ENCODE data around the gene TSPAN4. TPM values are rescaled to one million over a fixed set of nuclear protein-coding genes. Genes with fewer than 3 reads are reported as not detected.

TSPAN4 gene
- total and polyA plus RNA-seq, 9 of the 15 experiments (the other 6 are each of a cell fraction or from before 2014, with no cell fraction given): 0.07 to 31.0 (median 15.7) TPM

DNA sequence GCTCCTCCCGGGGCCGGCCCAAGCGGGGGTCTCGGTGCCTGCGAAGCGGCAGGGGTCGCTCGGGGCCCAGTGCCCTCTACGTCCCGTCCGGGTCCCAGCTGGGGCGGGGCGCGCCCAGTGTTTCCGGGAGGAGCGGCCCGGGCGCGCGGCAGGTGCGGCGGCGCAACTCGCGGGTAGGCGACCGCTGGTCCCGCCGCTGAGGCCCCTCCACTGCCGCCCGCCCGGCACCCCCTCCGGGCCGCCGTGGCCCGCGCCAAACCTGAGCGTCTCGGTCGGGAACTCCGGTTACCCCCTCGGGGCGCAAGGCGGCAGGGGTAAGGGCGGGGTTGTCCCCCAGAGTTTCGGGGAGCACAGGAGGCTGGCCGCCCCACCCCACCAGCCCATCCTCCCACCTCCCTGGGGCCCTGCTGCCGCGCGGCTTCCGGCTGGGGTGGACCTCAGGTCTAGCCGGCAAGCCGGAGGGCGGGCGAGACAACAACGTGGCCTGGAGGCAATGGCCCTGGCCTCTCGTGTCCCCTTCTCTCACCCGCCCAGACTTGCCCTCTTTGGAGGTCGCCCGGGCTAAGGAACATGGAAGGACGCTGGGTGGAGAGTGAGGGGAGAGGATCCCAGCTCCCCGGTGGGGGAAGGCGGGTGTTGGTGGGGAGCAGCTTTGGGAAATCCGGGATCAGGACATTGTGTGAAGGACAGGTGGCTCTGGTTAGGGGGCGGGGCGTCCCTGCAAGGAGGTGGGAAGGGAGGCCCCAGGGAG, 15.3 kb upstream of the TSPAN4 start (continued):
- TF ChIP-seq U2AF1 (optimal IDR thresholded peaks at IDR 0.05; ENCODE audit: low read depth, low read length): no peak
- no peak for TF ChIP-seq DDX20 (tag; IDR thresholded peaks at IDR 0.05; ENCODE audit: low read depth)
- TF ChIP-seq CTBP1 (IDR thresholded peaks at IDR 0.05; ENCODE audit: borderline replicate concordance): peak; percentile 87
- TF ChIP-seq, protein P1, sequence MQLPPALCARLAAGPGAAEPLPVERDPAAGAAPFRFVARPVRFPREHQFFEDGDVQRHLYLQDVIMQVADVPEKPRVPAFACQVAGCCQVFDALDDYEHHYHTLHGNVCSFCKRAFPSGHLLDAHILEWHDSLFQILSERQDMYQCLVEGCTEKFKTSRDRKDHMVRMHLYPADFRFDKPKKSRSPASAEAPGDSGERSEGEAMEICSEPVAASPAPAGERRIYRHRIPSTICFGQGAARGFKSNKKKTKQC (CRISPR knock-in tag; IDR thresholded peaks at IDR 0.05): no peak; the same call in 1 of the 2 replicates
- TF ChIP-seq, protein P2, sequence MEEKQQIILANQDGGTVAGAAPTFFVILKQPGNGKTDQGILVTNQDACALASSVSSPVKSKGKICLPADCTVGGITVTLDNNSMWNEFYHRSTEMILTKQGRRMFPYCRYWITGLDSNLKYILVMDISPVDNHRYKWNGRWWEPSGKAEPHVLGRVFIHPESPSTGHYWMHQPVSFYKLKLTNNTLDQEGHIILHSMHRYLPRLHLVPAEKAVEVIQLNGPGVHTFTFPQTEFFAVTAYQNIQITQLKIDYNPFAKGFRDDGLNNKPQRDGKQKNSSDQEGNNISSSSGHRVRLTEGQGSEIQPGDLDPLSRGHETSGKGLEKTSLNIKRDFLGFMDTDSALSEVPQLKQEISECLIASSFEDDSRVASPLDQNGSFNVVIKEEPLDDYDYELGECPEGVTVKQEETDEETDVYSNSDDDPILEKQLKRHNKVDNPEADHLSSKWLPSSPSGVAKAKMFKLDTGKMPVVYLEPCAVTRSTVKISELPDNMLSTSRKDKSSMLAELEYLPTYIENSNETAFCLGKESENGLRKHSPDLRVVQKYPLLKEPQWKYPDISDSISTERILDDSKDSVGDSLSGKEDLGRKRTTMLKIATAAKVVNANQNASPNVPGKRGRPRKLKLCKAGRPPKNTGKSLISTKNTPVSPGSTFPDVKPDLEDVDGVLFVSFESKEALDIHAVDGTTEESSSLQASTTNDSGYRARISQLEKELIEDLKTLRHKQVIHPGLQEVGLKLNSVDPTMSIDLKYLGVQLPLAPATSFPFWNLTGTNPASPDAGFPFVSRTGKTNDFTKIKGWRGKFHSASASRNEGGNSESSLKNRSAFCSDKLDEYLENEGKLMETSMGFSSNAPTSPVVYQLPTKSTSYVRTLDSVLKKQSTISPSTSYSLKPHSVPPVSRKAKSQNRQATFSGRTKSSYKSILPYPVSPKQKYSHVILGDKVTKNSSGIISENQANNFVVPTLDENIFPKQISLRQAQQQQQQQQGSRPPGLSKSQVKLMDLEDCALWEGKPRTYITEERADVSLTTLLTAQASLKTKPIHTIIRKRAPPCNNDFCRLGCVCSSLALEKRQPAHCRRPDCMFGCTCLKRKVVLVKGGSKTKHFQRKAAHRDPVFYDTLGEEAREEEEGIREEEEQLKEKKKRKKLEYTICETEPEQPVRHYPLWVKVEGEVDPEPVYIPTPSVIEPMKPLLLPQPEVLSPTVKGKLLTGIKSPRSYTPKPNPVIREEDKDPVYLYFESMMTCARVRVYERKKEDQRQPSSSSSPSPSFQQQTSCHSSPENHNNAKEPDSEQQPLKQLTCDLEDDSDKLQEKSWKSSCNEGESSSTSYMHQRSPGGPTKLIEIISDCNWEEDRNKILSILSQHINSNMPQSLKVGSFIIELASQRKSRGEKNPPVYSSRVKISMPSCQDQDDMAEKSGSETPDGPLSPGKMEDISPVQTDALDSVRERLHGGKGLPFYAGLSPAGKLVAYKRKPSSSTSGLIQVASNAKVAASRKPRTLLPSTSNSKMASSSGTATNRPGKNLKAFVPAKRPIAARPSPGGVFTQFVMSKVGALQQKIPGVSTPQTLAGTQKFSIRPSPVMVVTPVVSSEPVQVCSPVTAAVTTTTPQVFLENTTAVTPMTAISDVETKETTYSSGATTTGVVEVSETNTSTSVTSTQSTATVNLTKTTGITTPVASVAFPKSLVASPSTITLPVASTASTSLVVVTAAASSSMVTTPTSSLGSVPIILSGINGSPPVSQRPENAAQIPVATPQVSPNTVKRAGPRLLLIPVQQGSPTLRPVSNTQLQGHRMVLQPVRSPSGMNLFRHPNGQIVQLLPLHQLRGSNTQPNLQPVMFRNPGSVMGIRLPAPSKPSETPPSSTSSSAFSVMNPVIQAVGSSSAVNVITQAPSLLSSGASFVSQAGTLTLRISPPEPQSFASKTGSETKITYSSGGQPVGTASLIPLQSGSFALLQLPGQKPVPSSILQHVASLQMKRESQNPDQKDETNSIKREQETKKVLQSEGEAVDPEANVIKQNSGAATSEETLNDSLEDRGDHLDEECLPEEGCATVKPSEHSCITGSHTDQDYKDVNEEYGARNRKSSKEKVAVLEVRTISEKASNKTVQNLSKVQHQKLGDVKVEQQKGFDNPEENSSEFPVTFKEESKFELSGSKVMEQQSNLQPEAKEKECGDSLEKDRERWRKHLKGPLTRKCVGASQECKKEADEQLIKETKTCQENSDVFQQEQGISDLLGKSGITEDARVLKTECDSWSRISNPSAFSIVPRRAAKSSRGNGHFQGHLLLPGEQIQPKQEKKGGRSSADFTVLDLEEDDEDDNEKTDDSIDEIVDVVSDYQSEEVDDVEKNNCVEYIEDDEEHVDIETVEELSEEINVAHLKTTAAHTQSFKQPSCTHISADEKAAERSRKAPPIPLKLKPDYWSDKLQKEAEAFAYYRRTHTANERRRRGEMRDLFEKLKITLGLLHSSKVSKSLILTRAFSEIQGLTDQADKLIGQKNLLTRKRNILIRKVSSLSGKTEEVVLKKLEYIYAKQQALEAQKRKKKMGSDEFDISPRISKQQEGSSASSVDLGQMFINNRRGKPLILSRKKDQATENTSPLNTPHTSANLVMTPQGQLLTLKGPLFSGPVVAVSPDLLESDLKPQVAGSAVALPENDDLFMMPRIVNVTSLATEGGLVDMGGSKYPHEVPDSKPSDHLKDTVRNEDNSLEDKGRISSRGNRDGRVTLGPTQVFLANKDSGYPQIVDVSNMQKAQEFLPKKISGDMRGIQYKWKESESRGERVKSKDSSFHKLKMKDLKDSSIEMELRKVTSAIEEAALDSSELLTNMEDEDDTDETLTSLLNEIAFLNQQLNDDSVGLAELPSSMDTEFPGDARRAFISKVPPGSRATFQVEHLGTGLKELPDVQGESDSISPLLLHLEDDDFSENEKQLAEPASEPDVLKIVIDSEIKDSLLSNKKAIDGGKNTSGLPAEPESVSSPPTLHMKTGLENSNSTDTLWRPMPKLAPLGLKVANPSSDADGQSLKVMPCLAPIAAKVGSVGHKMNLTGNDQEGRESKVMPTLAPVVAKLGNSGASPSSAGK (IDR thresholded peaks at IDR 0.05): no peak; the same call in none of the 2 replicates
- TF ChIP-seq, protein P3, sequence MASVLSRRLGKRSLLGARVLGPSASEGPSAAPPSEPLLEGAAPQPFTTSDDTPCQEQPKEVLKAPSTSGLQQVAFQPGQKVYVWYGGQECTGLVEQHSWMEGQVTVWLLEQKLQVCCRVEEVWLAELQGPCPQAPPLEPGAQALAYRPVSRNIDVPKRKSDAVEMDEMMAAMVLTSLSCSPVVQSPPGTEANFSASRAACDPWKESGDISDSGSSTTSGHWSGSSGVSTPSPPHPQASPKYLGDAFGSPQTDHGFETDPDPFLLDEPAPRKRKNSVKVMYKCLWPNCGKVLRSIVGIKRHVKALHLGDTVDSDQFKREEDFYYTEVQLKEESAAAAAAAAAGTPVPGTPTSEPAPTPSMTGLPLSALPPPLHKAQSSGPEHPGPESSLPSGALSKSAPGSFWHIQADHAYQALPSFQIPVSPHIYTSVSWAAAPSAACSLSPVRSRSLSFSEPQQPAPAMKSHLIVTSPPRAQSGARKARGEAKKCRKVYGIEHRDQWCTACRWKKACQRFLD (CRISPR knock-in tag; IDR thresholded peaks at IDR 0.05): peak; percentile 82
- no peak for TF ChIP-seq NR4A1 (CRISPR knock-in tag; IDR thresholded peaks at IDR 0.05)
- no peak for TF ChIP-seq NR4A1 (tag; IDR thresholded peaks at IDR 0.05)
- TF ChIP-seq, protein P4, sequence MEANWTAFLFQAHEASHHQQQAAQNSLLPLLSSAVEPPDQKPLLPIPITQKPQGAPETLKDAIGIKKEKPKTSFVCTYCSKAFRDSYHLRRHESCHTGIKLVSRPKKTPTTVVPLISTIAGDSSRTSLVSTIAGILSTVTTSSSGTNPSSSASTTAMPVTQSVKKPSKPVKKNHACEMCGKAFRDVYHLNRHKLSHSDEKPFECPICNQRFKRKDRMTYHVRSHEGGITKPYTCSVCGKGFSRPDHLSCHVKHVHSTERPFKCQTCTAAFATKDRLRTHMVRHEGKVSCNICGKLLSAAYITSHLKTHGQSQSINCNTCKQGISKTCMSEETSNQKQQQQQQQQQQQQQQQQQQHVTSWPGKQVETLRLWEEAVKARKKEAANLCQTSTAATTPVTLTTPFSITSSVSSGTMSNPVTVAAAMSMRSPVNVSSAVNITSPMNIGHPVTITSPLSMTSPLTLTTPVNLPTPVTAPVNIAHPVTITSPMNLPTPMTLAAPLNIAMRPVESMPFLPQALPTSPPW (CRISPR knock-in tag; IDR thresholded peaks at IDR 0.05): peak; percentile 76
- no peak for TF ChIP-seq ATF1 (CRISPR knock-in tag; IDR thresholded peaks at IDR 0.05)
- TF ChIP-seq ATF1 (tag; IDR thresholded peaks at IDR 0.05): 0 out of 2 replicates have a peak, but pooled peaks have one; percentile 24
- no peak for TF ChIP-seq KLF16 (IDR thresholded peaks at IDR 0.05)
- no peak for TF ChIP-seq ATF7 (IDR thresholded peaks at IDR 0.05)

All from K562 (cell line).